Stimulated activated CD8-positive, alpha-beta memory T cell treated with anti-CD3 and anti-CD28 coated beads, Interleukin-4, amount 100 ng/mL, for 4 hours (primary cell): ENCODE measurements around the gene AFF3.
"Not testable (repeated sequence)": the region's sequence is repeated elsewhere in the genome, so short reads cannot be mapped to it uniquely, and the experiment has no call there.

Experiments used
- DNase-seq, 2 donors: peaks; one replicate each; pipeline ENCODE4 v3.0.0-alpha.2; 2020; ENCODE audit warnings: low read depth in 2 of 2, low spot score in 1 of 2

Gene AFF3

DNA sequence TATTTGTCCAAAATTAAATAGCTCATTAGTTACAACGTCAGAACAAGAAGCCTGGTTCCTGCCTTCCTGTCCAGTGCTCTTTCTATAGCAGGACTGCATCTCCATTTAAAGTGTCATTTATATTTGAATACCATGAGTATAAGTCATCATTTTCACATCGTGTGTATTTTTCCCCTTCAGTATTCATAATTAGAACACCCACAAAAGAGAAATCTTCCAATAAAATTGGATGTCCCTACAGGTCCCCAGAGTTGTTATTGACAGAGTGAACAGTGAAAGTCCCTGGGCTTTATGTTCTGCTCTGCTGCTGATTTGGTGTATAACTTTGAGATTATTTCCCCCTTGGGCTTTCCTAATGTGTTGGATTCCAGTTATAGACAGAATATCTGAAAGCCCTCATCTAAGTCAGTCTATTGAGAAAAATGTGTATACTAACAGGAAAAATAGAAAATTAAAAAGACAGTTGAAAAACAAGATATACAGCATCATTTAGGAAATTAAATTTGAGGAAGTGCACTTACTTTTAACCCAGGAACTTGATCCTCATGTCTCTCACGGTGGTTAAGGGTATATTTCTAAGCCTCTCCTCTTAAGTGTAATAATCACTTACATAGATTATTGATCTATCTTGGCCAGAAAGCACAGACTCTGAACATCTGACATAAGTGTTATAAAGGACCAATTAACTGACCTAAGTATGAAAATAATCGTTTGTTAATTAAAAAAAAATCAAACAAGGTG lies 637.4 kb downstream of the AFF3 start:
- no peak for DNase-seq

DNA sequence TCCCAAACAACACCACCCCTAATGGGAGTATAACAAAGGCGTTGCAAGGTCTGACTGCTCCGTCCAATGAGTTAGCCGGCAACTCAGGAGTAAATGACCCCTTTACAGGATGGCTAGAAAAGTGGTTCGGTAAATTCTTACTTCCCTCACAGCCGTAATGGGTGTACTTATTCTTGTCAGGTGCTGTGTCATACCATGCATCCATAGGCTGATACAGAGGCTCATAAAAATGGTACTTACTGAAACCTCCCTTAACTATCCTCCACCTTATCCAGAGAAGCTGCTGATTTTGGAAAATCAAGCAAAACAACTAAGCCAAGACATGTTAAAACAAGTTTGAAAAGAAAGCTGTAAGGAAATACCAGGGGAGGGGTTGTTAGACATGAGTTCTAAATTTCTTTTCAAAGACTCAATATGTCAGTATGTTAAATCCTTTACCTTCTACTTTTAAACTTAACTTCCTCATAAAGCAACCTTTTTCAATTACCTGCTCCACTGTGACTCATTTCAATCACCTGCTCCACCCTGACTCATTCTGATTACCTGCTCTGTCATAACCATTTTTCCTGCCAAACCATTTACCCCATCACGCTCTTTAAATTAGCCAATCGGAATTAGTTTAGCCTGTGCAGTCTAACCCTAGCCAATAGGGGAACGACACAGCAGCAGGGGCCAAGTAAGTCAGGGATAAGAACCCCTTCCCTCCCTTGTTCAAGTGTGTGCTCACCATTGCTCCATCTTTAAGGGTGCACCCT lies 638.6 kb downstream of the AFF3 start:
- DNase-seq: not testable (repeated sequence)

DNA sequence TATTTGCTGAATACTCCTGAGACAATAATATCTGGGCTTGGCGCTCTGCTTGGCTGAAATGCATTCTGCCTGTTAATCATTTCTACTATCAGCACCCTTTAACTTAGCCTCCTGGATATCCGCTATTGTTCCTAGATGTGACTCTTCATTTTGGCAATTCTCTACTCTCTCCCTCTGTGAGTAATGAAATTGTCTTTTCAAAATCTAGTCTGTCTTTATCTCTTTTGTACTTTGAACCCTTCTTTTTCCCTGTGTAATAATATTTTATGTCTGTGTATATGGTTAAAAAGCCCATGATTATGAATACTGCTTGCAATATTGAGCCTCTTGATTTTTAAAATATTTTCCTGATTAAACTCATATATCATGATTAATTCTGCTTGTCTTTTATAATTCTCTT lies 646.4 kb downstream of the AFF3 start:
- DNase-seq: no peak
